ENCODE measurements around the gene SOX6. TPM values are rescaled to one million over a fixed set of nuclear protein-coding genes. Genes with fewer than 3 reads are reported as not detected.

Gene SOX6
- polyA plus RNA-seq, 1 donor, result 44.1 TPM

DNA sequence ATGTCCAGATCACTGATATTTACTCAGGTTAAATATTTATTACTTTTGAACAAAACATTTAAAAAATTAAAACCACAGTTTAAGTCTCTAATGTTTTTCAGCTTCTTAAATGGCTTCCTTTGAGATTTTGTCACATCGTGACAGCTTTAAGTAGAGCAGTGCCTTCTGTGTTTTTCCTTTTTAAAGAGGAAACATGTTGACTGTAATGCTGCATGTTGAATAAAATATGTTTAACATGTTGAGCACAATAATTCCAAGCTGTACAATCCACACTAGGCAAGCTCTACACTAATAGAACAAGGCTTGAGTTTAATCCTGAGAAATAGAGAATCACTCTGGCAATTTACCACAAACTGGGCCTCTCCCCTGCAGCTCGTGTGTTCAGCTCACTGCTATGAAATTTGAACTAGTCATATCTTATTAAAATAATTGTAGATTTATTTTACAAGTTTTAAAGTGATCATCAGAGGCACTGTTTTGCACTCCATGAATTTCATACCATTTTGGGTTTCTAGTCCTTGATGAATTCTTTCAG, 368.3 kb downstream of the SOX6 start:
- H3K36me3 ChIP-seq (ENCODE audit: control insufficient read depth, insufficient read depth, low read length), result peaks cover 23% of the 10 kb centered on the region
- no peaks in the 10 kb centered on the region for H3K9me3 ChIP-seq (ENCODE audit: control insufficient read depth, low read depth, low read length)
- H3K27ac ChIP-seq (ENCODE audit: low read length), result no peak overlapping the region
- no peak overlapping the region for H3K4me3 ChIP-seq (ENCODE audit: low read length)
- DNase-seq, result no peak
- 71% methylated on average over 1 of the region's 2 CpGs for WGBS (ENCODE audit: insufficient coverage, low lambda C conversion rate)
- no peaks in the 10 kb centered on the region for H3K27me3 ChIP-seq (ENCODE audit: control insufficient read depth, insufficient read depth, low read length)
- H3K4me1 ChIP-seq (ENCODE audit: control insufficient read depth, insufficient read depth, low read length), result no peaks in the 10 kb centered on the region

DNA sequence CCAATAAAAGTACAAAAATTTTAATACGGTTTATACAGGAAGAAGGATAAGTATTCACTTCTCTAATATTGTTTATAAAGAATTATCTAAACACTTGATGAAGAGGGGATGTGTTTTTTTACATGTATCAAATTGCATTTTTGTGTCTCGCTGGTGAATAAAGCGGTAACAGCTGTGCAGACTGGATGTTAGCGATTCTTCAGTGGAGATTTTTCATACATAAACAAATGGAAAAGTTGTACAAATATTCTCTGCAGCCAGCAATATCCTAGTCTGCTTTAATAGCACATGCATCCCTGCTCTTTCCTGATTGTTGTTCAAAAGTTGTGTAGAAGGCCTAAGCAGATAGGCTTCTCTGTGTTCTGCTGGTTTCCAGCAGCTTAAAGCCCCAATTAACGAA, 369.3 kb downstream of the SOX6 start:
- no peak overlapping the region for H3K27ac ChIP-seq (ENCODE audit: low read length)
- WGBS (ENCODE audit: insufficient coverage, low lambda C conversion rate), result 81% methylated on average over 4 of the region's 5 CpGs

DNA sequence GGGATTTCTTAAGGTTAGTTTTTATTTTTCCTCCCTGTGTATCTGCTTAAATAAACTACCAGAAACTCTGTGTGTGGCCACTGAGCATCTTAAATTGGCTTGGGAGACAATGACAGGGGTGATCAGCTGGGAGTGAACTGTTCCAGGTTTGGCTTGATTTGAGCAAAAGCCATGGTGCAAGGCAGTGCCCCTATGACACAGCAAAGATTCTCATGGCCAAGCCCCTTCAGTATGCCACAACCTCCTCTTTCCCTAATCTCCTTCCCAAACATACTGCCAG, 370.5 kb downstream of the SOX6 start:
- Histone ChIP-seq H3K9me3 (ENCODE audit: control insufficient read depth, low read depth, low read length) (no peaks in the 10 kb centered on the region), H3K36me3 (ENCODE audit: control insufficient read depth, insufficient read depth, low read length) (peaks cover 23% of the 10 kb centered on the region), H3K27ac (ENCODE audit: low read length) (no peak overlapping the region), H3K27me3 (ENCODE audit: control insufficient read depth, insufficient read depth, low read length) (no peaks in the 10 kb centered on the region), H3K4me1 (ENCODE audit: control insufficient read depth, insufficient read depth, low read length) (no peaks in the 10 kb centered on the region), H3K4me3 (ENCODE audit: low read length) (no peak overlapping the region)
- DNase-seq, result no peak

More for the DNA sequence above, 369.3 kb downstream of the SOX6 start:
- H3K36me3 ChIP-seq (ENCODE audit: control insufficient read depth, insufficient read depth, low read length), result peaks cover 23% of the 10 kb centered on the region
- H3K9me3 ChIP-seq (ENCODE audit: control insufficient read depth, low read depth, low read length), result no peaks in the 10 kb centered on the region
- H3K4me1 ChIP-seq (ENCODE audit: control insufficient read depth, insufficient read depth, low read length), result no peaks in the 10 kb centered on the region
- DNase-seq, result no peak
- no peaks in the 10 kb centered on the region for H3K27me3 ChIP-seq (ENCODE audit: control insufficient read depth, insufficient read depth, low read length)
- H3K4me3 ChIP-seq (ENCODE audit: low read length), result no peak overlapping the region

- WGBS (ENCODE audit: insufficient coverage, low lambda C conversion rate), result no CpG with 5 or more reads among the region's 1 CpG
- no peaks in the 10 kb centered on the region for H3K9me3 ChIP-seq (ENCODE audit: control insufficient read depth, low read depth, low read length)
- peaks cover 23% of the 10 kb centered on the region for H3K36me3 ChIP-seq (ENCODE audit: control insufficient read depth, insufficient read depth, low read length)
- DNase-seq, result no peak
- no peaks in the 10 kb centered on the region for H3K4me1 ChIP-seq (ENCODE audit: control insufficient read depth, insufficient read depth, low read length)
- no peak overlapping the region for H3K4me3 ChIP-seq (ENCODE audit: low read length)
- H3K27ac ChIP-seq (ENCODE audit: low read length), result no peak overlapping the region
- no peaks in the 10 kb centered on the region for H3K27me3 ChIP-seq (ENCODE audit: control insufficient read depth, insufficient read depth, low read length)
These were observed 371.1 kb downstream of the SOX6 start for GRCh38 chr11:15985127-15985859.

DNA sequence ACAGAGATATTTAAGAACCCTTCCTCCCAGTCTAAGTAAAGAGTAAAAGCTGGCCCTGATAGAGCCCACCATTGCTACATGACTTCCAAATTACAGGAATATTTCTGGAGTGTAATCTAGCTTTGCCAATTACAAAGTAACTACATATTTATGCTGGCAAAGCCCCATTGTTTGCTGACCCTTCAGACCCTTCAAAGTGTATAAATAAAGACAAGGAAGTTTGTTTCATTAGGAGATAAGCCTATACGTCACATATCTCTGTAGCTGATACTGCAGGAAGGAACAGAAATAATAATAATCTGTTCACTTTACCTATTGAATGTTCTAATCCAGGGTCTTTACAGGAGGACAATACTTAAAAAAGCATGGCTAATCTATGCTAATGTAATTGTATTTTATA, 375.1 kb downstream of the SOX6 start:
- no CpG with 5 or more reads among the region's 1 CpG for WGBS (ENCODE audit: insufficient coverage, low lambda C conversion rate)

GRCh38 chr11:15977116-15977515, 379.2 kb downstream of the SOX6 start:
- WGBS (ENCODE audit: insufficient coverage, low lambda C conversion rate), result 80% methylated on average over 2 of the region's 4 CpGs
- H3K27ac ChIP-seq (ENCODE audit: low read length), result no peak overlapping the region
- H3K4me1 ChIP-seq (ENCODE audit: control insufficient read depth, insufficient read depth, low read length), result no peaks in the 10 kb centered on the region
- H3K36me3 ChIP-seq (ENCODE audit: control insufficient read depth, insufficient read depth, low read length), result peaks cover 13% of the 10 kb centered on the region
- no peak for DNase-seq
- H3K27me3 ChIP-seq (ENCODE audit: control insufficient read depth, insufficient read depth, low read length), result no peaks in the 10 kb centered on the region
- no peaks in the 10 kb centered on the region for H3K9me3 ChIP-seq (ENCODE audit: control insufficient read depth, low read depth, low read length)
- no peak overlapping the region for H3K4me3 ChIP-seq (ENCODE audit: low read length)

More for the DNA sequence above, 375.1 kb downstream of the SOX6 start:
- Histone ChIP-seq H3K4me3 (ENCODE audit: low read length) (no peak overlapping the region), H3K9me3 (ENCODE audit: control insufficient read depth, low read depth, low read length) (no peaks in the 10 kb centered on the region), H3K27me3 (ENCODE audit: control insufficient read depth, insufficient read depth, low read length) (no peaks in the 10 kb centered on the region), H3K36me3 (ENCODE audit: control insufficient read depth, insufficient read depth, low read length) (peaks cover 13% of the 10 kb centered on the region), H3K27ac (ENCODE audit: low read length) (no peak overlapping the region), H3K4me1 (ENCODE audit: control insufficient read depth, insufficient read depth, low read length) (no peaks in the 10 kb centered on the region)
- DNase-seq, result no peak

DNA sequence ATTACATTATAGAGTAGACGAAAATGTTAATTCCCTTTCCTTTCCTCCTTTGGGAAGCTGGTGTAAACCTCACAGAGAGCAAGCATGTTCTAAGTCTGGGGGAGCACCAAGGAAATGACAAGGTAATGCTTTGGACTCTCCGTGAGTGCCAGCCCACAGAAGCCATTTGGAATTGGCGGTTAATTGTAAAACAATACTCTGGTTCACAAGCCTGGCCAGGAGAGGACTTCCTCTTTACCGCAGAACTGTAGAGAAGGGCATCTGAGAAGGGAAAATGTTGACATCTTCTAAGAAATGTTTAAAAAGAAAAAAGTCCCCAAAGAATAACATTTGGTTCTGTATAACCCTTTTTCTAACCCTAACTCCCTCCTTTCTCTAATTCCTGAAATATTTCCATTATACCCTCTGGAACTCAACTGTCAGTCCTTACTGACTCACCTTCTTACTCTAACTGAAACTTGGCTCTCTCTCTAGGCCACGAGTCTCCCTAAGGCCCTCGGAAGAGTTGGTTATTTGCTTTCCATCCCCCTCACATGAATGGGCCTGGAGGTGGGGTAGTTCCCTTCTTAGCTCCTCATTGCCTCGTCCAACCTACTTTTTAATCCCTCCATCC, 379.8 kb downstream of the SOX6 start:
- no peaks in the 10 kb centered on the region for H3K4me1 ChIP-seq (ENCODE audit: control insufficient read depth, insufficient read depth, low read length)
- 60% methylated on average over 1 of the region's 7 CpGs for WGBS (ENCODE audit: insufficient coverage, low lambda C conversion rate)
- no peaks in the 10 kb centered on the region for H3K9me3 ChIP-seq (ENCODE audit: control insufficient read depth, low read depth, low read length)
- peaks cover 15% of the 10 kb centered on the region for H3K36me3 ChIP-seq (ENCODE audit: control insufficient read depth, insufficient read depth, low read length)
- H3K27ac ChIP-seq (ENCODE audit: low read length), result no peak overlapping the region
- no peaks in the 10 kb centered on the region for H3K27me3 ChIP-seq (ENCODE audit: control insufficient read depth, insufficient read depth, low read length)
- H3K4me3 ChIP-seq (ENCODE audit: low read length), result no peak overlapping the region
- DNase-seq, result no peak

DNA sequence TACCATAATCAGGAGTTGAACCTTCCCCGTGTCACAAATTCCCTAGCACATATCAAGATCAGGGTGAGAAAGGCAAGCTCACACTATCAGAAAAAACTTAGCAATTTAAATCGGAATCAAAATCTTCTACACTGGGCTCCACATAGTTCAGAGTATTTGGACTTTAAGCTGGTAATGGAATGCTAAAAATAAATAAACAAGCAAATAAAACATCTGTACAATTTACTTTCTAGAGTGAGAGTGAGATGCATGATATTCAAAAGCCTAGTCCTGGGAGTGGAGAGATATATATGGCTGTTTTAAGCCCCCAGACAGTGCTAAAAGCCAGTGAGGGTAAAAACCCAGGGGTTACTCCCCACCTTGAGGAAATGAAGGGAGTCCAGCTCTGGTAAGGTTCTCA, 380.6 kb downstream of the SOX6 start:
- Histone ChIP-seq H3K4me3 (ENCODE audit: low read length) (no peak overlapping the region), H3K27me3 (ENCODE audit: control insufficient read depth, insufficient read depth, low read length) (no peaks in the 10 kb centered on the region)
- WGBS (ENCODE audit: insufficient coverage, low lambda C conversion rate), result 88% methylated on average over 1 of the region's 2 CpGs

DNA sequence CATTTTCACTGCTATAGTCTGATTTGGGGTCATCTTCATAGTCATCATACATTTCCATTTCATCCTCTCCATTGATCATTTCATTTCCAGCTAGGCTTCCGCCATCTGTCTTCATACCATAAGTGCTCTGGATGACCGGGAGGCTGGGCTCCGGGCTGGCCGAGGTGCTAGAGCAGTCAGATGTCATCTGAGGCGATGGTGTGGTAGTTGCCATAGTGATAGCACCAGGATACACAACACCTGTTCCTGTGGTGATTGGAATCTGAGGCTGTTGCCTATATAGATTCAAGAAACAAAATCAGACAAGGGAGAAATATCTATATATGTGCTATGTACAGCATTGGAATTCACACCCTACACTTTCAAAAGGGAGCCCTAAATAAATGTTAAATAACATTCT, 383.5 kb downstream of the SOX6 start:
- Histone ChIP-seq H3K9me3 (ENCODE audit: control insufficient read depth, low read depth, low read length) (no peaks in the 10 kb centered on the region), H3K4me1 (ENCODE audit: control insufficient read depth, insufficient read depth, low read length) (peaks cover 4% of the 10 kb centered on the region), H3K27ac (ENCODE audit: low read length) (no peak overlapping the region), H3K4me3 (ENCODE audit: low read length) (no peak overlapping the region), H3K36me3 (ENCODE audit: control insufficient read depth, insufficient read depth, low read length) (peaks cover 19% of the 10 kb centered on the region), H3K27me3 (ENCODE audit: control insufficient read depth, insufficient read depth, low read length) (no peaks in the 10 kb centered on the region)
- WGBS (ENCODE audit: insufficient coverage, low lambda C conversion rate), result no CpG with 5 or more reads among the region's 5 CpGs
- DNase-seq, result no peak

More for the DNA sequence above, 380.6 kb downstream of the SOX6 start:
- peaks cover 19% of the 10 kb centered on the region for H3K36me3 ChIP-seq (ENCODE audit: control insufficient read depth, insufficient read depth, low read length)
- H3K9me3 ChIP-seq (ENCODE audit: control insufficient read depth, low read depth, low read length), result no peaks in the 10 kb centered on the region
- no peak overlapping the region for H3K27ac ChIP-seq (ENCODE audit: low read length)
- no peak for DNase-seq
- no peaks in the 10 kb centered on the region for H3K4me1 ChIP-seq (ENCODE audit: control insufficient read depth, insufficient read depth, low read length)

GRCh38 chr11:15971215-15971546, 385.2 kb downstream of the SOX6 start:
- Histone ChIP-seq H3K27me3 (ENCODE audit: control insufficient read depth, insufficient read depth, low read length) (no peaks in the 10 kb centered on the region), H3K4me3 (ENCODE audit: low read length) (no peak overlapping the region), H3K27ac (ENCODE audit: low read length) (no peak overlapping the region), H3K4me1 (ENCODE audit: control insufficient read depth, insufficient read depth, low read length) (peaks cover 4% of the 10 kb centered on the region), H3K9me3 (ENCODE audit: control insufficient read depth, low read depth, low read length) (no peaks in the 10 kb centered on the region), H3K36me3 (ENCODE audit: control insufficient read depth, insufficient read depth, low read length) (peaks cover 19% of the 10 kb centered on the region)
- no CpG with 5 or more reads among the region's 2 CpGs for WGBS (ENCODE audit: insufficient coverage, low lambda C conversion rate)
- no peak for DNase-seq
